ENCODE measurements around the gene LINGO1.

DNA sequence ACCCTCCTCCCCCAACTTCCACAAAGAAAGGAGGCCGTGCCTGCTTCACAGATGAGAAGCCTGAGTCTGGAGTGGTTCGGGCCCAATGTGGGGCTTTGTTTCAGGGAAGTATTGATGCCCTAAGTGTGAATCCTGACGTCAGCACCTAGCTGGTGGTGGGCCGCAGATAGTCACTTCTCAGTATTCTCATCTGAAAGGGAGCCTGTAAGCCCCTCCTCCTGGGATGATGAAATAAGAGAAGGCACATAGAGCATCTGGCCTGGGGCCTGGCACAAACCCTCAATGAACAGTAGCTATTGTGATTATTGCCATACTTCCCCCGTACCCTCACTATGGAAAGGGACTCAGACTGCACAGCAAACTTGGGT lies 24.8 kb downstream of the LINGO1 start:
- TF ChIP-seq, protein P1, sequence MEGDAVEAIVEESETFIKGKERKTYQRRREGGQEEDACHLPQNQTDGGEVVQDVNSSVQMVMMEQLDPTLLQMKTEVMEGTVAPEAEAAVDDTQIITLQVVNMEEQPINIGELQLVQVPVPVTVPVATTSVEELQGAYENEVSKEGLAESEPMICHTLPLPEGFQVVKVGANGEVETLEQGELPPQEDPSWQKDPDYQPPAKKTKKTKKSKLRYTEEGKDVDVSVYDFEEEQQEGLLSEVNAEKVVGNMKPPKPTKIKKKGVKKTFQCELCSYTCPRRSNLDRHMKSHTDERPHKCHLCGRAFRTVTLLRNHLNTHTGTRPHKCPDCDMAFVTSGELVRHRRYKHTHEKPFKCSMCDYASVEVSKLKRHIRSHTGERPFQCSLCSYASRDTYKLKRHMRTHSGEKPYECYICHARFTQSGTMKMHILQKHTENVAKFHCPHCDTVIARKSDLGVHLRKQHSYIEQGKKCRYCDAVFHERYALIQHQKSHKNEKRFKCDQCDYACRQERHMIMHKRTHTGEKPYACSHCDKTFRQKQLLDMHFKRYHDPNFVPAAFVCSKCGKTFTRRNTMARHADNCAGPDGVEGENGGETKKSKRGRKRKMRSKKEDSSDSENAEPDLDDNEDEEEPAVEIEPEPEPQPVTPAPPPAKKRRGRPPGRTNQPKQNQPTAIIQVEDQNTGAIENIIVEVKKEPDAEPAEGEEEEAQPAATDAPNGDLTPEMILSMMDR (IDR thresholded peaks at IDR 0.05), result no peak
- TF ChIP-seq POLR2A (IDR thresholded peaks at IDR 0.05), result no peak
